Measurements from ENCODE around the gene AGER.

GRCh38 chr6:32153564-32154513 lies 30.2 kb downstream of the AGER start, which contains the start of gene PPT2:
- TF ChIP-seq CTCF (tag by site-specific recombination; IDR thresholded peaks at IDR 0.05) (0 out of 2 replicates have a peak, but pooled peaks have one; percentile 37), ZSCAN30 (tag by site-specific recombination; IDR thresholded peaks at IDR 0.05) (peak; percentile 78), GLI2 (tag by site-specific recombination; IDR thresholded peaks at IDR 0.05; ENCODE audit: borderline replicate concordance, low read depth) (no peak), ZFP3 (tag by site-specific recombination; IDR thresholded peaks at IDR 0.05; ENCODE audit: low read depth) (no peak), HOXD13 (CRISPR knock-in tag; IDR thresholded peaks at IDR 0.05; ENCODE audit: borderline replicate concordance) (no peak), BCL11A (tag by site-specific recombination; IDR thresholded peaks at IDR 0.05; ENCODE audit: low read depth) (no peak), PATZ1 (tag by site-specific recombination; IDR thresholded peaks at IDR 0.05) (peak; percentile 36), ZNF580 (tag by site-specific recombination; IDR thresholded peaks at IDR 0.05) (peak; percentile 34; the same call in 1 of the 2 replicates)
